ENCODE data around the gene LRRK1.
"Not testable (repeated sequence)": the region's sequence is repeated elsewhere in the genome, so short reads cannot be mapped to it uniquely, and the experiment has no call there.

LRRK1 gene

GRCh38 chr15:101062471-101063171, 143.5 kb downstream of the LRRK1 start:
- DNase-seq: no peak

DNA sequence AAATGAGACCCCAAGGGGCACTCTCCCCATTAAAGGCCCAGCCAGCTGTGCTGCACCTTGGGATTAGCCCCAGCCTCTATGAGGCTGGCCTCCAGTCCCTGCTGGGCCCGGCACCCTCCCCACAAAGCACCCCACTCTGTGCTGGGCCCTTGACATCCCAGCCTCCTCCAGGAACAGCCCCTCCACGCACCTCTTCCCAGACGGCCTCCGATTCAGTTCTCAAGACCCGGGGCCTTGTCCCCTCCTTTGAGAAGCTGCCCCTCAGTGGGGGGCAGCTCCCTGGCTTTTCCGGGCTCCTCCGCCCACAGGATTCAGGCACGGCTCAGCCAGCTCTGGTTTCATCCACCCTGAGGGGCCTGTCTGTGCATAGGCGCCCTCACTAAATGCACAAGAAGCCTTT, 144.1 kb downstream of the LRRK1 start:
- no peak for DNase-seq

DNA sequence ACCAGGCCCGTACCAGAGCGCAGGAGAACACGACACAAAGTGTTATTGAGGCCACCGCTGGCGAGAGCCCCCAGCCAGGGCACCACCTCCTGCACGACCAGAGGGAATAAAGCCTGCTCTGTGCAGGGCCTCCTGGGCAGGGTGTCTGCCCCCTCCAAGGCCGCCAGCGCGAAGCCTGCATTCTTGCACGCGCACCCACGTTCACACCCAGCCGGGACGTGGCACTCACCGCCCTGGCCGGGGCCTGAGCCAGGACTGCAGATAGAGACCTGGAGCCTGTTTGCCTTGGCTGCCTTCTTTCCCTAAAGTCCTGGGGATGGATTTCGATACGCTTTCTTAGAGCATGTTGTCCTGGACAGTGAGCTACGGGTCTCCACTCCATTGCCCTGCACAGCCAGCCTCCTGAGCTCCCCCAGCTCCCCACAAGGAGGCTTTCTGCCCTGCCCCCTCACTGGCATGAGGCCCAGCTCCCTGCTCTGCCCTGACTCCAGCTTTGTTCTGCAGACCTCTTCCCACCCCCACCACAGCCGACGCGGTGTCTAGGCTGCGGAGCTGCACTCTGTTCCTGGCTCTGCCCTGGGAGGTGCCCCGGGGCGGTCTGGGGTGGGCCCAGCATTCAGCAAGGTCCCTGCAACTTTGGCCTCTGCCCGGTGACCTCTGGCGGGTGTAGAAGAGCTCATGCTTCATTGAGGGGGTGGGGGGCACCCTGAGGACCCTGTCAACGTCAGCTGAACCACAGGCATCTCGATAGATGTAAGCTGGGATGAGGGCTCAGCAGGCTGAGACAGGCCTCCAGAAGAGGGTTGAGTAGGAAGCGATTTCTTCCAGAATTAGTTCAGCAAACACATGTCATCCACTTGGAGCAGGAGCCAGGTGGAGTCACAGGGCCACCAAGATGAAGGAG, 145.0 kb downstream of the LRRK1 start:
- no peak for DNase-seq

DNA sequence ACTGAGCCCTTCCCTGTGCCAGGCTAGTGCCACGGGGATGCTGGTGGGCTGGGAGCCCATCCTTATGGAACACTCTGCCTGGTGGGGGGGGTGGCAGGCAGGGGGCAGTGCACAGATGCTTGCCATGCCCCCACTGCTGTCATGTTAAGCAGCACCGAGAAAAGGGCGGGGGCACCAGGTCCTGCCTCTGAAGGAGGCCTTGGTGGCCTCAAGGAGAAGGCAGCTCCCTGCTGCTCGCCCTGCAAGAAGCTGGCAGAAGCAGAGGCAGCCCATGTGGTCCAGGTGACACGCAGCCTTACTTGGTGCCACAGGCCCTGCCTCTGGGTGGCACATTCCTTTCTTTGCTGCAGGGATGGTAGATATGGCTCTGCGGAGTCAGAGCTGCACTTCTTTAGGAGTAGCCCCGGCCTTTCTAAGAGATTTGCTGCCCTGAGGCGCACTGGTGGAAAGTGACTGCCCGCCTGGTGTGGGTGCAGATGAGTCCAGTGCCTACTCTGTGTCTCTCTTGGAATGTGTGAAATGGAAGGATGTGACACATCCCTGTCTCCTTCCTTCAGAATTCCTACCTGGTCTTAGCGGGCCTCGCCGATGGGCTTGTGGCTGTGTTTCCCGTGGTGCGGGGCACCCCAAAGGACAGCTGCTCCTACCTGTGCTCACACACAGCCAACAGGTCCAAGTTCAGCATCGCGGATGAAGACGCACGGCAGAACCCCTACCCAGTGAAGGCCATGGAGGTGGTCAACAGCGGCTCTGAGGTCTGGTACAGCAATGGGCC, 145.8 kb downstream of the LRRK1 start:
- no peak for DNase-seq

DNA sequence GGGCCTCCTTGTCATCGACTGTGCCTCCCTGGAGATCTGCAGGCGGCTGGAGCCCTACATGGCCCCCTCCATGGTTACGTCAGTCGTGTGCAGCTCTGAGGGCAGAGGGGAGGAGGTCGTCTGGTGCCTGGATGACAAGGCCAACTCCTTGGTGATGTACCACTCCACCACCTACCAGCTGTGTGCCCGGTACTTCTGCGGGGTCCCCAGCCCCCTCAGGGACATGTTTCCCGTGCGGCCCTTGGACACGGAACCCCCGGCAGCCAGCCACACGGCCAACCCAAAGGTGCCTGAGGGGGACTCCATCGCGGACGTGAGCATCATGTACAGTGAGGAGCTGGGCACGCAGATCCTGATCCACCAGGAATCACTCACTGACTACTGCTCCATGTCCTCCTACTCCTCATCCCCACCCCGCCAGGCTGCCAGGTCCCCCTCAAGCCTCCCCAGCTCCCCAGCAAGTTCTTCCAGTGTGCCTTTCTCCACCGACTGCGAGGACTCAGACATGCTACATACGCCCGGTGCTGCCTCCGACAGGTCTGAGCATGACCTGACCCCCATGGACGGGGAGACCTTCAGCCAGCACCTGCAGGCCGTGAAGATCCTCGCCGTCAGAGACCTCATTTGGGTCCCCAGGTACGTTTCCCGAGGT, 146.5 kb downstream of the LRRK1 start:
- DNase-seq: no peak

GRCh38 chr15:101066501-101067408, 147.6 kb downstream of the LRRK1 start:
- DNase-seq: no peak

GRCh38 chr15:101067660-101068522, 148.7 kb downstream of the LRRK1 start:
- no peak for DNase-seq

DNA sequence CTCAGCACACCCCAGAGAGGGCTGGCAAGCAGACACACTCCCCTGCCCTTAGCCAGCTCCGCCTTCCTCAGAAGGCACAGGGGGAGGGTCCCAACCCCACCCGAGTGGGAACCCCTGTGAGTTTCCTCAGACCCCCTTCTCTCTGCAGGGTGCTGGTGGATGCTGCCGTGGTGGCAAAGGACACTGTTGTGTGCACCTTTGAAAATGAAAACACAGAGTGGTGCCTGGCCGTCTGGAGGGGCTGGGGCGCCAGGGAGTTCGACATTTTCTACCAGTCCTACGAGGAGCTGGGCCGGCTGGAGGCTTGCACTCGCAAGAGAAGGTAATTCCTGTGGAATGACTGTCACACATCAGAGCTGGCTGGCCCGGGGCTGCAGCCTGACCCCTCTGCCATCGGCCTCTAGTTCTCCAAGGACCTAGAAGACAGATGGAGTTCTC, 149.4 kb downstream of the LRRK1 start:
- no peak for DNase-seq

- DNase-seq: no peak
Observed at GRCh38 chr15:101068961-101069653, 149.9 kb downstream of the LRRK1 start.

GRCh38 chr15:101069654-101069973, 150.5 kb downstream of the LRRK1 start:
- DNase-seq: no peak

GRCh38 chr15:101070024-101070423, 150.9 kb downstream of the LRRK1 start:
- DNase-seq: no peak

GRCh38 chr15:101070502-101071273, 151.5 kb downstream of the LRRK1 start:
- DNase-seq: no peak

DNA sequence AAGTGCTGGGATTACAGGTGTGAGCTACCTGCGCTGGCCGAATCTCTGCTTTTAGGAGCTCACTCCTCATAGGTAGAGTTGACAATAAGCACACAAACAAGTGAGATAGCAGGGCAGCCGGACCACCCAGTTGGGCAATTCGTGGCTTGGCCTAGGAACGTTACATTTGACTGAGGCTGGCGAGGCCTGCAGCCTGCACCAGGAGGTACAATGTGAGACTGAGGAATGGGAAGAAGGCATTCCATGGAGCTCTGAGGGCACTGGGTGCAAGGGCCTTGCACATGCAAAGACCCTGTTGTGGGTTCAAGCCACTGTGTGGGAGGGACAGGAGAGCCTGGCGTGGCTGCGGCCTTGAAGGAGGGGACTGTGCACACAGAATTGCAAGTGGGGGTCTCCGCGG, 152.5 kb downstream of the LRRK1 start:
- DNase-seq: no peak

DNA sequence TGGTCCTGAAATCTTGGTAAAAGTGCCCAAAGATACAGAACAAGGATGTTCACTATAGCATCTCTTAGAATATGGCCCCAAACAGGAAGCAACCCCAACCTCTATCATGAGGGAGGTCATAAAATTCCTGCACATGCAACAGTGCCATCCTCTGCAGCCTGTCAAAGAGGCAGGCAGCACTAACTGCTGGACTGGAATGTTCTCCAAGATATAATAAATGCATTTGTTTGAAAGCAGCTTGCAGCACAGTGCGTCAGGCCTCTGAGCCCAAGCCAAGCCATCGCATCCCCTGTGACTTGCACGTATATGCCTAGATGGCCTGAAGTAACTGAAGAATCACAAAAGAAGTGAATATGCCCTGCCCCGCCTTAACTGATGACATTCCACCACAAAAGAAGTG, 153.1 kb downstream of the LRRK1 start:
- DNase-seq: not testable (repeated sequence)

- not testable (repeated sequence) for DNase-seq
Observed at GRCh38 chr15:101077806-101078668, 158.9 kb downstream of the LRRK1 start.

GRCh38 chr15:101078669-101079323, 159.6 kb downstream of the LRRK1 start:
- DNase-seq: no peak

- no peak for DNase-seq
Observed at GRCh38 chr15:101081900-101082299, 162.7 kb downstream of the LRRK1 start.
